HG03469 (cell line): Measurements from ENCODE around the gene COL25A1.
A peak's percentile ranks its signal among the peaks of the same experiment; 100 is the strongest.
"Not testable (repeated sequence)": the region's sequence is repeated elsewhere in the genome, so short reads cannot be mapped to it uniquely, and the experiment has no call there.

ENCODE experiments used
- ATAC-seq: cut with Tn5 transposase; IDR thresholded peaks from one replicate; pipeline ENCODE4 v1.9.1; 2021; ENCODE audit warnings: mild to moderate bottlenecking, moderate library complexity, moderate number of reproducible peaks; ENCODE audit not compliant: unreplicated experiment

Gene COL25A1

DNA sequence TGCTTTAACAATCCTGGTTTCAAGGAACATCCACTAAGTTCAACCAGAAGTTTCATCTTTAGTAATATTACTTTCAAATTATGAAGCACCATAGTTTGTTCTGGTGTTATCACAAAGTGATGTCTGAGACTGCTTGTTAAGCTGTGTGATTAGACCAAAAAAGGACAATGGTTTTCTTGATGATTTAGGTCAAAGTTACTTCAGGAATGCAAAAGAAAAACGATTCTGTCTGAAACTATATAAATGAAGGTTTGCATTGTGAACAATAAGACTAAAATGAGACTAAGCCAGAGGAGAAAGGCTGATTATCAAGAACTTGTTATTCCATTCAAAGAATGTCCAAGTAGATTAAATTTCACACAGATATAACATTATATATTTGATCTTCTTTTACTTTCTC, 417.2 kb downstream of the COL25A1 start:
- no peak for ATAC-seq

DNA sequence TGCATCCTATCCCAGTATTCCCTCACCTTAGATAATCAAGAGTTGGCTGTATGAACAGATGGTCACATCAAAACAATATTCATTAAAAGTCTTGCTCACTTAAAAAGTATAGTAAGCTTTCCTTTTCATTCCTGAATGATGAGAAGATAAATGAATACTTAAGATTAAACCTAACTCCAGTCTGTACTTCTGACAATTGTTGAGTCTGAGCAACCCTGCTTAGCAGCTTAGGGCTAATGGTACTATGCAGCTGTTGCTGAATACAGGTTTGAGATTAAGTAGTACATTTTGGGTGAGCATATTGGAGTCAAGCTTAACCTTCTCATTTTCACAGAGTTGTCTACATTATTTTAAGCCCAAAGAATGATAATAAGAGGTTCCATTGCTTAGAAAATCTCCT, 417.9 kb downstream of the COL25A1 start:
- ATAC-seq, result no peak

DNA sequence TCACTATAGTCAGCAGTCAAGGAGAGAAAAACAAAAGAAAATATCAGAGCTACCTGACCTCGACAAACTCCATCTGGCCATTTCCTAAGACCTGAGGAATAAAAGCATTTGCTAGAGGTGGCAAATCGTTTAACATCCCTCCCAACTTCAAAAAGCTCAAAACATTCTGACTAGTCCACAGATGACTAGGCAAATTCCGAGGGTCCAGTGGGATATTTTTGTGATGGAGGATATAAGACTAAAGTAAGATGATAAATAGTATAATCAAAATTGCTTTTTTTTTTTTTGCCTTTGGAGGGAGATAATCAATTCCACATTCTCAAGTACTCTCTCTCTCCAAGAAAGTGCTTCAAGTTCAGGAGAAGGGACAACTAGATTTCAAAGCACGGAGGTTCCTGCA, 420.5 kb downstream of the COL25A1 start:
- no peak for ATAC-seq

DNA sequence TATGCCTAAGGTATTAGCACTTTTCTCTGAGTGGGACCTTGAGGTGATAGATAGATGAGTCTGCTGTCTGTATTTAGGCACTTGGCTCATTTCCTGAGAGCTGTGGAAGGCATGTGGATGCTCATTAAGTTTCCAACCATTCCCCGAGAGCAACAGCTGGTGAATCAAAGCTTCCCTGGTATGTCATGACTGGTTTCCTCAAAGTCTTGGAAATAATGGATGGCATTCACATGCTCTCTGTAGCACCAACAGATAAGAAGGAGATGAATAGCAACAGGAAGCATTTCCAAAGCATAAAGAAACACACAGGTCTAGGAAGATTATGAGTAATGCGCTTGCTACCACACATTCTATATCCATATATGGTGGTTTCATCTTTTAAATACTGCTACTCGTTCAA, 421.3 kb downstream of the COL25A1 start:
- ATAC-seq, result no peak

DNA sequence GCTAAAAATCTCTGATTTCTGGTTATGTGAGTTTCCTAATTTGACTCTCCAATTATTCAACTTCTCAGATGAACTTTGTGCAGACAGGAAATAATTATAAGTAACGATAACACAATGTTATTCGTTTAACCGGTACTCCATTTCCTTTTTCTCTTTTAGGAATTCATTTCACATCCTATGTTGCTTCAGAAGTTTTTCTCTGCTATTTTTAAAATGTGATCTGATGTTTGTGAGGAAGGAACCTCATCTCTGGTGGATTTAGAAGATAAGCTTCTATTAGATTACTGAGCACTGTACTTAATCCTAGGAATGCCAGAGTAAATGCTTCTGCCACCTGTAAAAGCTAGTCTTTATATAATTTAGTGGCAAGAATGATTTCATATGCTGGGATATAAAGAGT, 423.7 kb downstream of the COL25A1 start:
- no peak for ATAC-seq

DNA sequence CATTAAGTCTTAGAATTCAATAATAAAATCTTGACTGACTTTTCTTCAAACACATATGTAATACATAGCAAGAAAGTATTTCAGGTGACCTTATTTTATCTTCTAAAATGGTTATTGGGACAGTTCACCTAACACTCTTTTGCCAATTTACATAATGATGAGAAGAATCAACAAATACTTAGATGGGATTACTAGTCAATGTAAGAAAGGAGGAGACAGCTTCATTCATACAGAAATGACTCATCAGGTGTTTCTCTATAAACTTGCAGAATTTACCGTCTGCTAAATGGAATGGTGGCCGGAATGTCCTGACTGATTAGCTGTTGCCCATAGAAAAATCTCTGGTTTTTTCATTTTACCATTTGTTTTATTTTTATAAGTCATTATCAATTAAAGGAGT, 424.6 kb downstream of the COL25A1 start:
- ATAC-seq, result no peak

DNA sequence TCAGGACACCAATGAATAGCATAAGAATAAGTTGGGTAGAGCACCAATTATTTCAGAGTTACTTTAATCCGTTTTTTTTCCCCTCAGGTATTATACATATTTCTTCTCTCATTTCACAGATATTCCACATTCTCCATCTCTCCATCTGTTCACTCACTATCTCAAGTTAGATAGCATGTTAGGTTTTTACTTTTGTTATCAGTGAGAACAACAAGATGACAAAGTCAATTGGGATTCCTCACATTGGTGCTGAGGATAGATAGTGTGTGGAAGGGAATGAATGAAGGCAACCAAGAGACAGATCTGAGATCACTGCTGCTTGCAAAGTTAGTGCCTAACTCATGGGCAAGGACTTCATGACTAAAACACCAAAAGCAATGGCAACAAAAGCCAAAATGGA, 427.7 kb downstream of the COL25A1 start:
- ATAC-seq, result no peak

DNA sequence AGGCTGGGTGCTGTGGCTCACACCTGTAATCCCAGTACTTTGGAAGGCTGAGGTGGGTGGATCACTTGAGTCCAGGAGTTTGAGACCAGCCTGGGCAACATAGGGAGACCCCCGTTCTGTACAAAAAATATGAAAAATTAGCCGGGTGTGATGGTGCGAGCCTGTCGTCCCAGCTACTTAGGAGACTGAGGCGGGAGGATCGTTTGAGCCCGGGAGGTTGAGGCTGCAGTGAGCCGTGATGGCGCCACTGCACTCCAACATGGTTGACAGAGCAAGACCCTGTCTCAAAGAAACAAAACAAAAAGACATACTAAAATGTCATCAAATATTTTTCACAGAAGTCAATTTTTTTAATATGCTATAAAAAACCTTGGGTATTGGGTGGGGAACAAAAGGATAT, 432.5 kb downstream of the COL25A1 start:
- not testable (repeated sequence) for ATAC-seq

DNA sequence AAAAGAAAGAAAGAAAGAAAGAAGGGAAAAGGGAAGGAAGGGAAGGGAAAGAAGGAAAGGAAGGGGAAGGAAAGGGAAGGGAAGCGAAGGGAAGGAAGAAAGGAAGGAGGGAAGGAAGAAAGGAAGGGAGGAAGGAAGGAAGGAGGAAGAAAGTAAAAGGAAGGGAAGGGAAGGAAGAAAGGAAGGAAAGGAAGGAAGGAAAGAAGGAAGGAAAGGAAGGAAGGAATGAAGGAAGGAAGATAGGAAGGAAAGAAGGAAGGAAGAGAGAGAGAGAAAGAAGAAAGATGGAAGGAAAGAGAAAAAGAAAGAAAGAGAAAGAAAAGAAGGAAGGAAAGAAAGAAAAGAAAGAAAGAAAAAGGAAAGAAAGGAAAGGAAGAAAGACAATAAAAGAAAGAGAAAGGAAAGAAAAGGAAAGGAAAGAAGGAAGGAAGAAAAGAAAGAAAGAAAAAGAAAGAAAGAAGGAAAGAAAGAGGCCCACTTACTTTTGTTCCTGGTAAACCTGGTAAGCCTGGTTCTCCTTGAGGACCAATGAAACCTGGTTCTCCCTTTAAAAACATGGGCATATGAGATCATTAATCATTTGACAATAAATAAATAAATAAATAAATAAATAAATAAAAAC, 433.7 kb downstream of the COL25A1 start:
- no peak for ATAC-seq

GRCh38 chr4:108867476-108867875, 435.0 kb downstream of the COL25A1 start:
- ATAC-seq, result no peak

GRCh38 chr4:108861334-108861733, 441.1 kb downstream of the COL25A1 start:
- no peak for ATAC-seq

GRCh38 chr4:108854786-108855185, 447.7 kb downstream of the COL25A1 start:
- ATAC-seq, result no peak

- no peak for ATAC-seq
These were observed 449.8 kb downstream of the COL25A1 start for GRCh38 chr4:108852691-108853090.

GRCh38 chr4:108851366-108851765, 451.1 kb downstream of the COL25A1 start:
- ATAC-seq, result no peak

GRCh38 chr4:108850219-108850649, 452.2 kb downstream of the COL25A1 start:
- ATAC-seq, result no peak

GRCh38 chr4:108849611-108850168, 452.8 kb downstream of the COL25A1 start:
- peak; percentile 84 for ATAC-seq

GRCh38 chr4:108846568-108846967, 455.9 kb downstream of the COL25A1 start:
- ATAC-seq, result no peak

DNA sequence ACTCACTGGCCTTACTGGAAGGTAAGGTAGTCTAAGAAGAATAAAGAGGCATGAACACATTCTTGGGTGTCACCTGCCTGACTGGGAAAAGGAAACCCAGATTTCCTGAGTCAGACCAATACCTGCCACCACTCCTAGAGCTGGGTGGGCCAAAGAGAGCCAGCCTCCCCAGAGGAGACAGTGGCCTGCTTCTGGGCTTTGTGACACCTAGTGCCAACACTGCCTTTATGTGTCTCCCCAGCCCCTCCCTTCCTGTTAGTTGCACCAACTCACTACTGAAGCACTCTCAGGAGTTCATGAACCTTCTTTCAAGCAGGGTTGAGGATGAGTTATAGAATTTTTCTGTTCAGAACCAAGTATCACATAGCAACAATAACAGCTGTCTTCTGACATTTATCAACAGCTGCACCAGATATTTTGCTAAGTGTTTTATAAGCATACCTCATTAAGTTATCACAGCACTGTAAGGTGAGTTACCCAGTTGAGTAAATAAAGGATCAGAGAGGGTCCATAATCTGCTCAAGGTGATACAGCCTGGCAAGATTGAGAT, 462.0 kb downstream of the COL25A1 start:
- ATAC-seq, result no peak

DNA sequence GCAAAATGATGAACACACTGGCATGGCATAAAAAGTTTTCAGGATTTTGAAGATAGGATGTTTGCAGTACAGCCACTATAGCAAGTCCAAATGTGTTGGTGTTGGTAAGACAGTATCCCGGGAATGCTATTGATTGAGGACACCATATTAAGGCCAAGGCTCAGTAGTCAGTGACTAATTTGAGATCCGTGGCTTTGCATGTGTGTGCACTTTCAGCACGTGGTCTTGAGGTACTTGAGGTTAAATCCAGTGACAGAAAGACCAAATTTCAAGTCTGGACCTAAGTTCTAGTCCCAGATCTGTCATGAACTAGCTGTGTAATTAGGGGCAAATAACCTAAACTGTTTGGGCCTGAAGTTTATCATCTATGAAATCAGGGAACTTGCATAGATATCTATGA, 463.1 kb downstream of the COL25A1 start:
- no peak for ATAC-seq

DNA sequence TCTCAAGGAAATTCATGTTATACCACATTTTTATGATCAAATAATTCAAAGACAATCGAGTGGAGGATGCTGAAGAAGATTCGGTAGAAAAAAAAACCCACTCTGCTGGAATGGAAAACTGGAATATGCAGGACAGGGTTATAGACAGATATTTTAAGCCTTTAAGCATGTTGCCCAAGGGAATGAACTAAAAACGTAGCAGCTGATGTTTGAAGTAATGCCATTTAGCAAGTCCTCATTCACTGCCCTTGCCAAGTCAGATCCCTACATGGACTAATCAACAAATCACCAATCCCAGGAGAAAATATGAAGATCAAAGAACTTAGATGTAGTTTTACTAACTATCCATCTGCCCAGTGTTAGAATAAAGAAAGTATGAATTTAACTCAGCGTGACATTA, 464.0 kb downstream of the COL25A1 start:
- no peak for ATAC-seq

DNA sequence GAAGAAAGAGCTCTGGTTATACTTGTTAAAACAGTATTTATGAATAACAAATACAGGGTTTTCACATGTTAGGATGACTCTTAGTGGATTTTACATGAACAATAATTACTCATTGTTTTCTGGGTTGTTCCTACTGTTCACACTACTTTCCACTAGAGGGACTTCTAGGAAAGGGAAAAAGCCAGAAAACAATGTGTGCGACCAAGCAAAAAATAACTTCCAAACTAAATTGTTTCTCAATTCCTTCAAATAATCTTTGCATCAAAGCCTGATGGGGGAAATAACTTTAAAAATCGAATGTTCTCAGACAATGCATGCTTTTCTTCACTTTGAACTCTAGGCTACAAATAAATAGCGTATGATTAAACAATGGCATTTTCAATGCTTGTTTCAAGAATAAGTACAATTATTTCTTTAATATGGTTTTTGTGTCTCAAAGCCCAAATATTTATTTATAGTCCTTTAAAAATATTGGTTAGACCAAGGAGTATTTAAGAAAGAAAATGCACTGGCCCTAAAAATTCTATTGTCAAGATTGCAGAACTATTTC, 467.5 kb downstream of the COL25A1 start:
- no peak for ATAC-seq

- no peak for ATAC-seq
These were observed 468.2 kb downstream of the COL25A1 start for GRCh38 chr4:108834166-108834834.
